Epithelial cell of proximal tubule (primary cell): ENCODE data around the gene PALD1. TPM values are rescaled to one million over a fixed set of nuclear protein-coding genes. Genes with fewer than 3 reads are reported as not detected.

Experiments
- DNase-seq: peaks from one replicate; pipeline ENCODE4 v3.0.0-alpha.2; 2011; ENCODE audit warnings: low read depth
- H3K4me3 ChIP-seq: 2 replicates; pipeline ENCODE4 v1.5.1; 2011; ENCODE audit warnings: low read depth, mild to moderate bottlenecking, low read length
- total RNA-seq: library from RNA; depleted of rRNA; stranded (reverse); fragments of >200 nt; gene quantifications from 2 replicates; pipeline ENCODE4 v1.2.3, GENCODE V29; 2015
- TF ChIP-seq, protein P1 (sequence below): conservative IDR thresholded peaks from 2 replicates; pipeline ENCODE4 v1.5.1; 2012; ENCODE audit warnings: low read depth, mild to moderate bottlenecking, low read length

Gene PALD1
- total RNA-seq, 1 donor from 2014 or later, result 3.3 TPM

DNA sequence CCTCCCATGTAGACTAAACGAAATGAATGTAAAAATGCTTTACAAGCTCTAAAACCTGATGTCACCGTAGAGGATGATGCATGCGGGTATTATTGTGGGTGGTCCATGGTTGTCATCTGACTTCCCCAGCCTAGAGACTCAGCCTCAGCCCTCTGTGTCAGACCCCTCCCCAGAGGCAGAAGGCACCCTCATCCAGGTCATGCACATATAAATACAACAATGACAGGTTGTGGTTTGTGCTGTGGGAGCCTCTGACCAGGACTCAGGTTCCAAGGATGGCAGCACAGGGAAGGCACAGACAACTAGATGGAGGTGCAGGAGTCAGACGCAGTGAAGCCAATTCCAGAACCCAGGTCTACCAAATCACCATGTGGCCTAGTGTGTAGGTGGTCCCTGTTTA is 33.8 kb upstream of the PALD1 start:
- TF ChIP-seq, protein P1, sequence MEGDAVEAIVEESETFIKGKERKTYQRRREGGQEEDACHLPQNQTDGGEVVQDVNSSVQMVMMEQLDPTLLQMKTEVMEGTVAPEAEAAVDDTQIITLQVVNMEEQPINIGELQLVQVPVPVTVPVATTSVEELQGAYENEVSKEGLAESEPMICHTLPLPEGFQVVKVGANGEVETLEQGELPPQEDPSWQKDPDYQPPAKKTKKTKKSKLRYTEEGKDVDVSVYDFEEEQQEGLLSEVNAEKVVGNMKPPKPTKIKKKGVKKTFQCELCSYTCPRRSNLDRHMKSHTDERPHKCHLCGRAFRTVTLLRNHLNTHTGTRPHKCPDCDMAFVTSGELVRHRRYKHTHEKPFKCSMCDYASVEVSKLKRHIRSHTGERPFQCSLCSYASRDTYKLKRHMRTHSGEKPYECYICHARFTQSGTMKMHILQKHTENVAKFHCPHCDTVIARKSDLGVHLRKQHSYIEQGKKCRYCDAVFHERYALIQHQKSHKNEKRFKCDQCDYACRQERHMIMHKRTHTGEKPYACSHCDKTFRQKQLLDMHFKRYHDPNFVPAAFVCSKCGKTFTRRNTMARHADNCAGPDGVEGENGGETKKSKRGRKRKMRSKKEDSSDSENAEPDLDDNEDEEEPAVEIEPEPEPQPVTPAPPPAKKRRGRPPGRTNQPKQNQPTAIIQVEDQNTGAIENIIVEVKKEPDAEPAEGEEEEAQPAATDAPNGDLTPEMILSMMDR, result no peak
- no peak overlapping the region for H3K4me3 ChIP-seq
- DNase-seq, result no peak

DNA sequence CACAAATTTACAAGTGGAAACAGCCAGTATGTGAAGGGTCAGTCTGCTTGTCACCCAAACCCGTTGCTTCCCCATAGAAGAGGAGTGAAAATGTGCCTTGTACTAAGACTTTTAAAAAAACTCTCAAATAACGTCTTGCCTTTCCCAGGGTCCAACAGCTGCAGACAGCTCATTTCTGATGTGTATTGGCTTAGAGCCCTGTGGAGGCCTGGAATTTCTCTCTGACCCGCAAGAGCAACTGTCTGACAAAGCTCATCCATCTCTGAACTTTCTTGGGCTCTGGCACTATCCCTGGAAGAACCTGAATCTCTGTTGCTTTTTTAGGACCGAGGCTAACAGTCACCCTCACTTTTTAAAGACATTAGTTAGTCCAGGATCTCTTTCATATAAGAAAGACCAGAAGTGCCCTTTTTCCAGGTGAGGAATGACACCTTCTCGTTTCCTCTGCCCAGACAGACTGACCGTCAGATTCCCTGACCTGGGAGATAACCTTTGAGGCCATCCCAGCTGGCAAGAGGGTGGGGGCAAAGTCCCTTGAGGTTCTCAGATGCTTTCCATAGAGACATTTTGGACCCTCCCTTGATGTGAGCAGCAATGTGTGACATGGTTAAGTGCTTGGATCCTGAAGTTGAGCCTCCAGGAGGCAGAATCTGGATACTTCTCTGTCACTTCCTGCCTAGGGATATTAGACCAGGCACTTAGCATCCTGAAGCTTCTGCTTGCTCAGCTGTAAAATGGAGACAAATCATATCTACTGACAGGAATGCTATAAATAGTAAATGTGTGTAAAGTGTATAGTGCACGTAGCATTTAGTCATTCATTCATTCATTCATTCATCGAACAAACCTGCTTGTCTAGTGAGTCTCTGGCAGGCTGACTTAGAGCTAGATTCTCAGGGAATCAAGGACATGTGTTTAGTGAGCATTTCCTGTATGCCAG is 32.6 kb upstream of the PALD1 start:
- TF ChIP-seq, protein P1, result no peak
- H3K4me3 ChIP-seq, result no peak overlapping the region
- DNase-seq, result no peak

DNA sequence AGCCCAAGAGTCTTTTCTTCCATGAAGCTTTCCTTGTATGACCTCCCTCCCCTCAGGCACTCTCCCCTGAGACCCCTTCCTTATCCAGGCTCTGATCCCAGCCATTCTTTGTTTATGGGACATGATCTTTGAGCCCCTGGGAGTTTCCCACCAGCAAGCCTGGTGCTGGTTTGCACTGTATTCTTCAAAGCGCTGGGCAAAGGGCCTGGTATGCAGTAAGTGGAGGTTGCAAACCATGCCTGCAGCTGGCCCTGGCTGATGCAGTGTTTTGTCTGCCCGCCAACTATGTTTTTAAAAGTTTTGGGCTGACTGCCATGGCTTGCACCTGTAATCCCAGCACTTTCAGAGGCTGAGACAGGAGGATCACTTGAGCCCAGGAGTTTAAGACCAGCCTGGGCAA is 30.3 kb upstream of the PALD1 start:
- H3K4me3 ChIP-seq, result no peak overlapping the region
- no peak for DNase-seq
- TF ChIP-seq, protein P1, result no peak

DNA sequence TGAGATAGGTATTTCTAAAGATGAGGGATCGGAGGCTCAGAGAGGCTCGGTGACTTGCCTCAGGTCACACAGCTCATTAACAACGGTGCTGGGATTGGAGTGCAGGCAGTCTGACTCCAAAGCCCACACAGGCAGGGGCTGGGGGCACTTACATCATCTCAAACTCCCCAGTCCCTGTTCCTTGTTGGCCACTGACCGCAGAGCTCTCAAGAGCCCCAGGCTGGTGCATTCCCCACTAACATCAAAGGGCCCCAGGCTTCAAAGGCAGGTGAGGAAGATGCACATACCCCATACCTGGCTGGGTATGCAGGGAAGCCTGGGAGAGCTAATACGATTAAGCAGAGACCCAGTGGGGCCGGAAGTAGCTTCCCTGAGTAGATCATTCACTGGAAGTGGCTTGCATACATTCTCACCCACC is 23.3 kb upstream of the PALD1 start:
- no peak for DNase-seq
- TF ChIP-seq, protein P1, result no peak
- no peak overlapping the region for H3K4me3 ChIP-seq

DNA sequence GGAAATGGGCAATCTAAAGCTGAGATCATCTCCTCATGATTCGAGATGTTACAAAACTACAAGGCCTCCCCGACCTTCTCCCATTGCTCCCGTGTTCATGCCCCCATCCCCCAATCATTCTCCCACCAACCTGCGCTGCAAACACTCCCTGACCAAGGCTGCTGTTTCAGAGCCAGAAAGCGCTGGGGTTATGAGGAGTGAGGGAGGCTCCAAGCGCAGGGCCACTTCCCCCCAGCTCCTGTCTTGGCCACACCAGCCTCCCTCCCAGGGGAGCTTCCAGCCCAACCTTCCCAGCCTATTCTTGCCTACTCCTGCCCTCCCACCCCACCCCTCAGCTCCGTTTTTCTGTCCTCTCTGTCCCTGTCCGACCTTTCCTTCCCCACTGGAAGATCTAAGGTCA is 22.4 kb upstream of the PALD1 start:
- DNase-seq, result no peak
- H3K4me3 ChIP-seq, result no peak overlapping the region
- TF ChIP-seq, protein P1, result no peak

DNA sequence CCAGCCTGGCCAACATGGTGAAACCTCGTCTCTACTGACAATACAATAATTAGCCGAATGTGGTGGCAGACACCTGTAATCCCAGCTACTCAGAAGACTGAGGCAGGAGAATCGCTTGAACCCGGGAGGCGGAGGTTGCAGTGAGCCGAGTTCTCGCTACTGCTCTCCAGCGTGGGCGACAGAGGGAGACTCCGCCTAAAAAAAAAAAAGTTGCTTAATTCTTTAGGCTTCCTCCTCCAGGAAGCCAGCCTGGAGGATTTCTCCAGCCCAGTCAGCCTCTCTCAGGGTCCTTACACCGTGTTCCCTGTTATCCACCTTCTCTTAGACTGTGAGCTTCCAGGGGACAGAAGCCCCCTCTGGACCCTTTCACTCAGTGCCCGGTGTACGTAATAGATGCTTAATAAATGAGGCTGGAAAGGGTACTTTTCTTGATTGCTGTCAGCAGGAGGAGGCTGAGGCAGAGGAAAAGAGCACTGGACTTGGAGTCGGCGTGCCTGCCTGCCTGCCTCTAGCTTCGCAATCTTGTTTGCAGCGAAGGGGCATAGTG is 20.7 kb upstream of the PALD1 start:
- DNase-seq, result no peak
- TF ChIP-seq, protein P1, result no peak
- peak overlapping the region; percentile 23 for H3K4me3 ChIP-seq
